NCI-H2029 (cell line): ENCODE results near the gene CRHR2.

Experiments
- DNase-seq: peaks from one replicate; lab custom pipeline; 2025; lab: John Stamatoyannopoulos, UW

Gene CRHR2

GRCh38 chr7:30706908-30707307 is 24.7 kb upstream of the CRHR2 start:
- DNase-seq = no peak

GRCh38 chr7:30706316-30706715 is 24.1 kb upstream of the CRHR2 start:
- DNase-seq = no peak

GRCh38 chr7:30705596-30705995 is 23.3 kb upstream of the CRHR2 start:
- no peak for DNase-seq

GRCh38 chr7:30705008-30705407 is 22.8 kb upstream of the CRHR2 start:
- no peak for DNase-seq

GRCh38 chr7:30703756-30704155 is 21.5 kb upstream of the CRHR2 start:
- no peak for DNase-seq

- no peak for DNase-seq
These were observed 19.9 kb upstream of the CRHR2 start for GRCh38 chr7:30702200-30702599.

GRCh38 chr7:30700941-30701340 is 18.7 kb upstream of the CRHR2 start:
- no peak for DNase-seq

- no peak for DNase-seq
These were observed 17.6 kb upstream of the CRHR2 start for GRCh38 chr7:30699706-30700495.

- DNase-seq = no peak
These were observed 16.2 kb upstream of the CRHR2 start for GRCh38 chr7:30698481-30698880.

GRCh38 chr7:30697719-30698460 is 15.6 kb upstream of the CRHR2 start:
- no peak for DNase-seq

- no peak for DNase-seq
These were observed 12.8 kb upstream of the CRHR2 start for GRCh38 chr7:30694774-30695721.

GRCh38 chr7:30694218-30694745 is 12.0 kb upstream of the CRHR2 start:
- no peak for DNase-seq

- DNase-seq = no peak
These were observed 10.6 kb upstream of the CRHR2 start for GRCh38 chr7:30692882-30693281.

GRCh38 chr7:30692438-30692837 is 10.2 kb upstream of the CRHR2 start:
- DNase-seq = no peak

- no peak for DNase-seq
These were observed 7.8 kb upstream of the CRHR2 start for GRCh38 chr7:30690011-30690410.

GRCh38 chr7:30688718-30689221 is 6.5 kb upstream of the CRHR2 start:
- DNase-seq = no peak

- no peak for DNase-seq
These were observed 5.3 kb upstream of the CRHR2 start for GRCh38 chr7:30687604-30688003.

GRCh38 chr7:30684351-30684750 is 2.1 kb upstream of the CRHR2 start:
- no peak for DNase-seq

GRCh38 chr7:30683816-30684215 is 1.6 kb upstream of the CRHR2 start:
- DNase-seq = no peak

GRCh38 chr7:30683306-30683705 is 1.1 kb upstream of the CRHR2 start:
- no peak for DNase-seq

GRCh38 chr7:30681815-30682211 is 443 bp downstream of the CRHR2 start:
- DNase-seq = no peak

GRCh38 chr7:30681331-30681797 is 892 bp downstream of the CRHR2 start:
- DNase-seq = no peak
